PC-3 (cell line): Measurements from ENCODE around the gene SMC1B.

Experiments
- CTCF ChIP-seq: fragments of 300-600 bp; sonication (generic); conservative IDR thresholded peaks from 2 replicates; pipeline ENCODE4 v1.5.1; 2017; ENCODE audit warnings: antibody characterized with exemption, low read depth, mild to moderate bottlenecking, low read length
- EZH2 ChIP-seq: fragments of 300-600 bp; sonication (generic); IDR thresholded peaks from one replicate; pipeline ENCODE4 v1.6.1; 2017; ENCODE audit warnings: antibody characterized with exemption, mild to moderate bottlenecking, low read length; ENCODE audit not compliant: unreplicated experiment

GRCh38 chr22:45303181-45303580 is 110.2 kb downstream of the SMC1B start:
- TF ChIP-seq CTCF = no peak
- no peak for TF ChIP-seq EZH2
